Activated CD4-positive, alpha-beta memory T cell treated with anti-CD3 and anti-CD28 coated beads for 36 hours (primary cell): Measurements from ENCODE around the gene XIRP2. TPM values are rescaled to one million over a fixed set of nuclear protein-coding genes. Genes with fewer than 3 reads are reported as not detected.

Experiments used
- CTCF ChIA-PET: fragments of 350-600 bp; sonication (Branson Sonifier 250); formaldehyde crosslinking; loops from one replicate; lab custom pipeline; 2021; ENCODE audit warnings: antibody characterized with exemption, inconsistent platforms; lab: Charles Lee
- POLR2A ChIA-PET: fragments of 350-600 bp; sonication (Branson Sonifier 250); formaldehyde crosslinking; loops from one replicate; lab custom pipeline; 2021; ENCODE audit warnings: antibody characterized with exemption; lab: Charles Lee
- DNase-seq: peaks from one replicate; pipeline ENCODE4 v3.0.0-alpha.2; 2020
- H3K27ac Mint-ChIP-seq: one replicate; pipeline ENCODE4 v1.8.0; 2021; ENCODE audit warnings: mixed read lengths
- H3K27me3 Mint-ChIP-seq: one replicate; pipeline ENCODE4 v1.8.0; 2021; ENCODE audit warnings: mixed read lengths
- H3K36me3 Mint-ChIP-seq: one replicate; pipeline ENCODE4 v1.8.0; 2021; ENCODE audit warnings: mixed read lengths
- H3K4me1 Mint-ChIP-seq: one replicate; pipeline ENCODE4 v1.8.0; 2021; ENCODE audit warnings: low read depth, mixed read lengths
- H3K4me3 Mint-ChIP-seq: one replicate; pipeline ENCODE4 v1.8.0; 2021; ENCODE audit warnings: mild to moderate bottlenecking, mixed read lengths
- H3K9me3 Mint-ChIP-seq: one replicate; pipeline ENCODE4 v1.8.0; 2021; ENCODE audit warnings: mixed read lengths
- intact Hi-C: fragments of 100-400 bp; cut with micrococcal nuclease; formaldehyde crosslinking; loops from one replicate; pipeline ENCODE4 v1.15.1; 2023
- total RNA-seq, 2 experiments: library from RNA; stranded (reverse); gene quantifications; one replicate each; pipeline ENCODE4 v1.2.3, GENCODE V29; 2021

Gene XIRP2
- total RNA-seq, 2 experiments from 2014 or later = not detected

DNA sequence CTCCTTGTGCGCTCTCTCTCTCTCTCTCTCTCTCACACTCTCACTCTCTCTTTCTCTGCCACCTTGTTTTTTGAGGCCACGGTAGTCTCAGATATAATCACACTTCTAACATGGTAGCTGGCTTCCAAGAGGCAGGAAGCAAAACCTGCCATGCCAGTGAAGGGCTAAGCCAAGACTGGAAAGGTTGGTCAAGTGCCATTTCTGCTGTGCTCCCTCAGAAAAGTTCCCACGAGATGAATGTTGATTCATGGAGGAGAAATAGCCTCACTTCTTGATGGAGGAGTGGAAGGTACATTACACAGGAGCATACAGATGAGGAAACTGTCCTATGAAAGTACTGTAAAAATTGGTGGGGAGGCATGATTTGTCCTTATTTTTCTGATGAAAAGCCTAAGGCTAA, 237.9 kb downstream of the XIRP2 start:
- H3K4me1 Mint-ChIP-seq = no peaks in the 10 kb centered on the region
- POLR2A ChIA-PET = no interaction called here
- no peaks in the 10 kb centered on the region for H3K36me3 Mint-ChIP-seq
- CTCF ChIA-PET = no interaction called here
- H3K4me3 Mint-ChIP-seq = no peak overlapping the region
- no peak overlapping the region for H3K27ac Mint-ChIP-seq
- no peak for DNase-seq
- H3K9me3 Mint-ChIP-seq = no peaks in the 10 kb centered on the region
- no peaks in the 10 kb centered on the region for H3K27me3 Mint-ChIP-seq
- intact Hi-C loops = no loop called here

DNA sequence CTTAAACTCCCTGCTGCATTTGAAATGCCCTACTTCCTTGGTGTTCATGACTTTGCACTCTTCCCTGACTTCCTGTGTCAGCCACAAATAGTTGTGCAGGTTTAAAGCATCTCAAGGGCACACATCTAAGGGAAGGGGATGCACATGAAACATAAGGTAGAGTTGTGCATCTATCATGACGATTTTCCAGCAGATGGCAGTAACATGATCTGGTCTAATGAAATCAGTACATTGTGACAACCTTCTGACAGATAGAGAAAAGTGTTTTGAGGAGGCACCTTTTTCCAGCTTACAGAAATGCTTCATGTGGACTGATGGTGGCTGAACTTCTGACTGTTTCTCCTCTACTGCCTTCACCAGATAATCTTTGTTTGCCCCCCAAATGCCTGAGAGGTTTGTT, 238.9 kb downstream of the XIRP2 start:
- no peak for DNase-seq
- POLR2A ChIA-PET = no interaction called here
- Mint-ChIP-seq H3K4me1 (no peaks in the 10 kb centered on the region), H3K9me3 (no peaks in the 10 kb centered on the region), H3K4me3 (no peak overlapping the region), H3K27me3 (no peaks in the 10 kb centered on the region), H3K27ac (no peak overlapping the region), H3K36me3 (no peaks in the 10 kb centered on the region)
- intact Hi-C loops = no loop called here
- CTCF ChIA-PET = no interaction called here

DNA sequence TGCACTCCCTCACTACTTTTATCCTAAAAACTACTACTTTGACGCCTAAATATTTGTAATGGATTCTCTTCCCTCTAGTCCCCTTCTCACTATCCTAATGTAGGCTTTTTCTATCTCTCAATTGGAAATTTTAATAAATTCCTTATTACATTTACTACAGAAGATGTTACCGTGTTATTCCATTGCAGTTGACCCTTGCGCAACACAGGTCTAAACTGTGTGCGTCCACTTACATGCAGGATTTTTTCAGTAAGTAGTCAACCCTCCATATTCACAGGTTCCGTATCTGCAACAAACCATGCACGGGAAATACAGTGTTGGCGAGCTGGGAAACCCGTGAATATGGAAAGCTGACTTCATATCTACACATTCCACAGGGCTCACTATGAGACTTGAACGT, 239.8 kb downstream of the XIRP2 start:
- H3K4me3 Mint-ChIP-seq = no peak overlapping the region
- no peaks in the 10 kb centered on the region for H3K36me3 Mint-ChIP-seq
- no peaks in the 10 kb centered on the region for H3K27me3 Mint-ChIP-seq
- H3K4me1 Mint-ChIP-seq = no peaks in the 10 kb centered on the region
- H3K9me3 Mint-ChIP-seq = no peaks in the 10 kb centered on the region
- ChIA-PET CTCF (interaction anchor here (0.6 kb wide), 1 partner anchor 990 kb away, joined by 3 read pairs; no protein-coding TSS in a partner anchor), POLR2A (no interaction called here)
- DNase-seq = no peak
- intact Hi-C loops = no loop called here
- H3K27ac Mint-ChIP-seq = no peak overlapping the region

DNA sequence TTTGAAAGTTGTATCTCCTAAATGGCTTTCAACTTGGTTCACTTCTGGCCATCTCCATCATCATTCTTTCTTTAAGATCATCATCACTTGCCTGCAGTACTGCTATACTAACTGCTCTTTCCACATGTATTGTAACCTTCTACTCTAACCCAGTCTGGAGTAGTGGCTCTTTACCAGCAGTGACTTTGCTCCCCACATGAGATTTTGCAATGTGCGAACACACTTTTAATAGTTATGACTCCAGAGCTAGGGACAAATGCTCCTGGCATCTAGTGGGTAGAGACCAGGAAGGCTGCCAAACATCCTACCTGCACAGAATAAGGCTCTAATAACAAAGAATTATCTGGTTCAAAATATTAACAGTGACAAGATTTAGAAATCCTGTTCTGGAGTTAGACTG, 243.8 kb downstream of the XIRP2 start:
- POLR2A ChIA-PET = no interaction called here
- no peaks in the 10 kb centered on the region for H3K4me1 Mint-ChIP-seq
- no peak for DNase-seq
- H3K9me3 Mint-ChIP-seq = no peaks in the 10 kb centered on the region
- no peaks in the 10 kb centered on the region for H3K27me3 Mint-ChIP-seq
- H3K27ac Mint-ChIP-seq = no peak overlapping the region
- no peak overlapping the region for H3K4me3 Mint-ChIP-seq
- CTCF ChIA-PET = no interaction called here
- intact Hi-C loops = no loop called here
- H3K36me3 Mint-ChIP-seq = no peaks in the 10 kb centered on the region

DNA sequence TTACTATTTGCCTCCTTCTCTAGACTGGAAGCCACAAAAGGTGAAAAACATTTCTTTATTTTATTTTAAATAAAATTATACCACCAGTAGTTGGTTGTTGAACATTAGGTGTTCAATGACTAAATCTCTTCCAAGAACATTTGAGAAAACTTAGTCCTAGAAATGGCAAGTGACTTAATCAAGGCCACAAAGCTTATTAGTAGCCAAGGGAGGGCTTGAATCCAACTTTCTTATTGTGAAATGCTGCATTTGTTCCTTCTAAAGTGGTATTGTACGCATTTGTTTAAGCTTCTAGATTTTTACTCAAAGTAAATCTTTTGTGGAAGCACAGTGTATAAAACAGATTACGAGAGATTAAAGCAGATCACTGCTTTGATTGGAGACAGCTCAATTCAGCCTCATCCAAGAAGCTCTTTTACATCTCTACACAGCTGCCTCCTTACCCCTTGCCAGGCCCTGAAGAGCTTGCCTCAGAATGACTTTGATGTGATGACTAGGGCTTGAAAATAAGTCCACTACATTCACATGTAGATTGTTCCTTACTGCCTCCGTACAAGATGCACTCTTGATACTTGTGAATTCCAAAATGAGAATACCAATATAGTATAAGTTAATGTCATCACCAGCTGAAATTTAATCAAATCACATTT, 244.8 kb downstream of the XIRP2 start:
- Mint-ChIP-seq H3K9me3 (no peaks in the 10 kb centered on the region), H3K4me3 (no peak overlapping the region), H3K4me1 (no peaks in the 10 kb centered on the region), H3K27me3 (no peaks in the 10 kb centered on the region), H3K36me3 (no peaks in the 10 kb centered on the region), H3K27ac (no peak overlapping the region)
- DNase-seq = no peak
- POLR2A ChIA-PET = no interaction called here
- CTCF ChIA-PET = no interaction called here
- intact Hi-C loops = no loop called here

DNA sequence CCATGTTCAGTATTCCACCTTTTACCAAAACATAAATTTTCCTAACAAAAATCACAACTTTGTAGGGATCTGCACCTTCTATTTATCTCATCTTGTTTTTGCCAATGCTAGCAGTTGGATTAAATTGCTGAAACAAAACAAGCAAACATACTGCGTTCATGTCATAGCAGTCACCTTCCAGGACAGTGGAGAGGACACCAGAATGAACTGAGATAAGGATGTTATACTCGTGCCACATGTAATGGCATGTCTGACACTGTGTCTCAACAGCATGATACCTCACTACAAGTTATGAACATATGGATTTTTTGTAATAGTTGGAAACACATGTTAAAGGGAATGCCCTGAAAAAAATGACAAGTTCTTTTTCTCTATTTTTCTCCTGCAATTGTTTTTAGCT, 245.3 kb downstream of the XIRP2 start:
- no peak overlapping the region for H3K27ac Mint-ChIP-seq
- no peak for DNase-seq
- H3K4me3 Mint-ChIP-seq = no peak overlapping the region
- ChIA-PET POLR2A (no interaction called here), CTCF (no interaction called here)
- no peaks in the 10 kb centered on the region for H3K36me3 Mint-ChIP-seq
- no peaks in the 10 kb centered on the region for H3K27me3 Mint-ChIP-seq
- H3K4me1 Mint-ChIP-seq = no peaks in the 10 kb centered on the region
- intact Hi-C loops = no loop called here
- no peaks in the 10 kb centered on the region for H3K9me3 Mint-ChIP-seq

DNA sequence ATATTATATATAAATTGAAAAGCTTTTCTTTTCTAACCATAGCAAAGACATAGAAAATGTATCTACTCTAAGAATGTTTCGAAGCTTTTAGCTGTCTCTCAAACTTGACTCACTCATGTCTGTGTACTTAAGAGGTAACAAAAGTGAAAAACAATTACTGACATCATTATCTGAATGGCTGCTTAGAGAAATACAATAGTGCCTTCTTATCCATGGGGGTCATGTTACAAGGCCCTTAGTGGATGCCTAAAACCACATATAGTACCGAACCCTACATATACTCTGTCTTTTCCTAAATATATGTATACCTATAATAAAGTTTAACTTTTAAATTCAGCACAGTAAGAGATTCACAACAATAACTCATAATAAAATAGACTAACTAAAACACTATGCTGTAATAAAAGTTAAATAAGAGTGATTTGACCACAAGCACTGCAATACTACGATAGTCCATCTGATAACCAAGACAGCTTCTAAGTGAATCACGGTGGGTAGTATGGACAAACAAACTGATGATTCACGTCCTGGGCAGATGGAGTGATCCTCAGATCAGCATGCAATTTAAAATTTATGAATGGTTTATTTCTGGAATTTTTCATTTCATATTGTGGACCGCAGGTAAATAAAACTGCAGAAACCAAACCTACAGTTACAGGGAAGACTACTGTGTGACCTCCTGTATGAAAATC, 246.2 kb downstream of the XIRP2 start:
- H3K27ac Mint-ChIP-seq = no peak overlapping the region
- H3K4me1 Mint-ChIP-seq = no peaks in the 10 kb centered on the region
- ChIA-PET CTCF (no interaction called here), POLR2A (no interaction called here)
- no peaks in the 10 kb centered on the region for H3K36me3 Mint-ChIP-seq
- no peak for DNase-seq
- H3K9me3 Mint-ChIP-seq = no peaks in the 10 kb centered on the region
- intact Hi-C loops = no loop called here
- no peaks in the 10 kb centered on the region for H3K27me3 Mint-ChIP-seq
- no peak overlapping the region for H3K4me3 Mint-ChIP-seq

DNA sequence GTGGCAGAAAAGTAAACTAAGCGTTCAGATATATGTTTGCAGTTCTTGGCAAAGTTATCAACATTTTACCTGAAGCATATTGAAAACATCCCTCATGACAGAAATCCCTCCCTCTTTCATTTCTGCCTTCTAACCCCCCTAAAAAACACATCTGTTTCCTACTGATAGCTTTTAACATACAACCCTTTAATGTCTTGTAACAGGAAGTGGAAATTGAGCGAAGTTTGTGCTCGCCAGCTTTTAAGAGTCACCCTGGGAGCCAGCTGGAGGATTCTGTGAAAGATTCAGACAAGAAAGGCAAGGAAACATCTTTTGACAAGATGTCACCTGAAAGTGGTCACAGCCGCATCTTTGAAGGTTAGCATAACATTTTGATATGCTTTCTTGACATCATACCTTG, 247.4 kb downstream of the XIRP2 start:
- Mint-ChIP-seq H3K27me3 (no peaks in the 10 kb centered on the region), H3K4me1 (no peaks in the 10 kb centered on the region), H3K4me3 (no peak overlapping the region), H3K9me3 (no peaks in the 10 kb centered on the region), H3K27ac (no peak overlapping the region), H3K36me3 (no peaks in the 10 kb centered on the region)
- DNase-seq = no peak
- intact Hi-C loops = no loop called here
- CTCF ChIA-PET = no interaction called here
- POLR2A ChIA-PET = no interaction called here

DNA sequence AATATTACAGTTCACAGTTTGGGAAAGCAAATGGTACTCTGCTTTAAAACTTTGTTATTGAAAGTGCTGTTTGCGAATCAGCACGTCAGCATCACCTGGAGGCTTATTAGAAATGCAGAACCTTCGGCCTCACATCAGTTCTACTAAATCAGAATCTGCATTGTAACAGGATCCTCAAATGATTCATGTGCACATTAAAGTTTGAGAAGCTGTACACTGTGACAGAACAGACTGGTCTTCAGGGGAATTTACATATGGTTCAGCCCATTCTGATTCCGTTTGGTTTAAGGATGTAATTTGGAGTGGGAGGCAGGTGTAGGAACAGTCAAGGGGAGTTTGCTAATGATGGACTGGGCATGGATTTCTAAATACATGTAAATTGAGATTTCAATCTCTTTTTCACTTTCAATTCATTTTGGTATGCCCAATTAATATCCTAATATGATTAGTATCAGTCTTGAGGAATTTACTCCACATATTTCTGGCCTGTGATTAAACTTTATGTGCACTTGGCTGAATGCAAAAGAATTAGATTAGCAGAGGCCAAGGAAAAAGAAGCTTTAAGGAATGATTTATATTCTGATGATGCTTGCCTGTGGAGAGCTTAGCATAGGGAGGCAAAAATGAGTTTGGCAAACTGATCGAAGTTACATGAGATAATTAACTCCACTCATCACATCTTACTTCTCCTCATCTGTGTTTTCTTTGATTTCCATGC, 248.8 kb downstream of the XIRP2 start:
- Mint-ChIP-seq H3K4me3 (no peak overlapping the region), H3K9me3 (no peaks in the 10 kb centered on the region), H3K27ac (no peak overlapping the region), H3K4me1 (no peaks in the 10 kb centered on the region), H3K27me3 (no peaks in the 10 kb centered on the region), H3K36me3 (no peaks in the 10 kb centered on the region)
- no peak for DNase-seq
- POLR2A ChIA-PET = no interaction called here
- intact Hi-C loops = no loop called here
- CTCF ChIA-PET = no interaction called here

DNA sequence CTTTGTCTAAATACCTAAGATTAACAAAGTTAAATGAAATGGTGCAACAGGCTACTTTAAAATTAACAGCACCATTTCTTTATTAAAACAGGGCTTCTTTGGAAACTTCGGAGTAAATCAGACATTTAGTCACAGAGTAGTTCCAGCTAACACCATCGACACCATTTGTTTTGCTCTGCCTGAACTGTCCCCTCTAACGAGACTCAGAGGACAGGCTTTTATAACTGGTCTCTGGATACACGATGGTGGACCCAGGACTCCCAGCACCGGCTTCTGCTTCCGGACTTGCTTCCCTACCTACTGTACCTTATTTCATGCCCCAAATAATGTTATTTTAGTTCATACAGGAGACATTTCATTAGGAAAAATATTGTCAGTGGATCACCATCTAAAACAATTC, 252.1 kb downstream of the XIRP2 start:
- POLR2A ChIA-PET = no interaction called here

DNA sequence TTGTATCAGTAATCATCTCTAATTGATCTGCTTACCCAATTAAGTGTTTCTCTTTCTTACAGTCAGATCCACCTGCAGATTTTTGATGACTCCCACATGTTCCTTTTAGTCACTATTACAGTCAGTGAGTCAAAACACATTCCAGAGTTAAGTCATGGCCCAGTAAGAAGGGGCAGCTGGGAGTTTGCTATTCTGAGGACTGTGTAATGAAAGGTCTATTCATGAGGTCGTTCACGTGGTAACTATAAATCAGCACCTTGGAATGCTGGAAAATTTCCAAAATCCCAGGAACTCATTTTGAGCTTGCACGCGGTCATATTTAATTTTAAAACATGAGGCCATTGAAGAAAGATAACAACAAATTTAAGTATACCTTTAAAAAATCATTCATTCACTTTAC, 252.5 kb downstream of the XIRP2 start:
- ChIA-PET CTCF (no interaction called here), POLR2A (no interaction called here)
- Mint-ChIP-seq H3K36me3 (no peaks in the 10 kb centered on the region), H3K9me3 (no peaks in the 10 kb centered on the region), H3K27me3 (no peaks in the 10 kb centered on the region), H3K4me1 (no peaks in the 10 kb centered on the region), H3K27ac (no peak overlapping the region), H3K4me3 (no peak overlapping the region)
- intact Hi-C loops = no loop called here
- no peak for DNase-seq

More for the DNA sequence above, 252.1 kb downstream of the XIRP2 start:
- intact Hi-C loops = no loop called here
- Mint-ChIP-seq H3K4me1 (no peaks in the 10 kb centered on the region), H3K27ac (no peak overlapping the region), H3K9me3 (no peaks in the 10 kb centered on the region), H3K27me3 (no peaks in the 10 kb centered on the region), H3K36me3 (no peaks in the 10 kb centered on the region), H3K4me3 (no peak overlapping the region)
- no peak for DNase-seq
- CTCF ChIA-PET = no interaction called here

DNA sequence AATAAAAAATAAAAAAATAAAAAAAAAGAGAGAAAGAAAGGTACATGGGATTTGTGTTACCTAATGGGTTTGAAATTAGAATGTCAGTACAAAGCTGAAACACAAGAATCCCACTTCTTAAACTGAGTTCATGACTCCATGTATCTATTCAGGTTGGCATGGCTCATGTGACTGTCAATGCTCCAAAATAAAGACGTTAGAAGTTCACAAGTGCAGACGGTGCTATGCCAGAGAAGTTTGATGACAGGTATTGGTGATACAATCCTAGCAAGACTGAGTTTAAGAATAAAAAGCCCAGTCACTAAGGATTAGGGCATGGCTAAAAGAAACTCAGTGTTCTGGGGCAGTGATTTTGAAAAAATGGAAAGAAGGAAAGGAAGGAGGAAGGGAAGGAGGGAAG, 254.3 kb downstream of the XIRP2 start:
- intact Hi-C loops = no loop called here
- H3K36me3 Mint-ChIP-seq = no peaks in the 10 kb centered on the region
- H3K4me1 Mint-ChIP-seq = no peaks in the 10 kb centered on the region
- H3K9me3 Mint-ChIP-seq = no peaks in the 10 kb centered on the region
- H3K27ac Mint-ChIP-seq = no peak overlapping the region
- no peaks in the 10 kb centered on the region for H3K27me3 Mint-ChIP-seq
- CTCF ChIA-PET = no interaction called here
- POLR2A ChIA-PET = no interaction called here
- no peak overlapping the region for H3K4me3 Mint-ChIP-seq
- DNase-seq = no peak
